Nephron (organoid): ENCODE measurements around the gene POTEF.
A peak's percentile ranks its signal among the peaks of the same experiment; 100 is the strongest.
"Not testable (repeated sequence)": the region's sequence is repeated elsewhere in the genome, so short reads cannot be mapped to it uniquely, and the experiment has no call there.

Experiments
- H3K27ac Mint-ChIP-seq, 3 experiments: 2 replicates each; pipeline ENCODE4 v1.8.0; 2020; ENCODE audit warnings: mixed read lengths in 3 of 3, mild to moderate bottlenecking in 2 of 3, moderate library complexity in 1 of 3
- H3K27me3 Mint-ChIP-seq: 2 replicates; pipeline ENCODE4 v1.8.0; 2021; ENCODE audit warnings: low read depth, mild to moderate bottlenecking, moderate library complexity, mixed read lengths
- H3K36me3 Mint-ChIP-seq: 2 replicates; pipeline ENCODE4 v1.8.0; 2020; ENCODE audit warnings: low read depth, mixed read lengths
- H3K4me1 Mint-ChIP-seq: 2 replicates; pipeline ENCODE4 v1.8.0; 2020; ENCODE audit warnings: mixed read lengths
- H3K4me3 Mint-ChIP-seq, 3 experiments: 2 replicates each; pipeline ENCODE4 v1.8.0; 2020; ENCODE audit warnings: mild to moderate bottlenecking in 3 of 3, mixed read lengths in 3 of 3, moderate library complexity in 2 of 3
- H3K9me3 Mint-ChIP-seq: 2 replicates; pipeline ENCODE4 v1.8.0; 2020; ENCODE audit warnings: mixed read lengths
- TF ChIP-seq, protein P1 (sequence below), 3 experiments: fragments of 200-600 bp; sonication (generic); IDR thresholded peaks; one replicate each; pipeline ENCODE4 v1.5.0; 2021; ENCODE audit warnings: antibody characterized with exemption in 3 of 3; ENCODE audit not compliant: unreplicated experiment in 3 of 3

Gene POTEF

DNA sequence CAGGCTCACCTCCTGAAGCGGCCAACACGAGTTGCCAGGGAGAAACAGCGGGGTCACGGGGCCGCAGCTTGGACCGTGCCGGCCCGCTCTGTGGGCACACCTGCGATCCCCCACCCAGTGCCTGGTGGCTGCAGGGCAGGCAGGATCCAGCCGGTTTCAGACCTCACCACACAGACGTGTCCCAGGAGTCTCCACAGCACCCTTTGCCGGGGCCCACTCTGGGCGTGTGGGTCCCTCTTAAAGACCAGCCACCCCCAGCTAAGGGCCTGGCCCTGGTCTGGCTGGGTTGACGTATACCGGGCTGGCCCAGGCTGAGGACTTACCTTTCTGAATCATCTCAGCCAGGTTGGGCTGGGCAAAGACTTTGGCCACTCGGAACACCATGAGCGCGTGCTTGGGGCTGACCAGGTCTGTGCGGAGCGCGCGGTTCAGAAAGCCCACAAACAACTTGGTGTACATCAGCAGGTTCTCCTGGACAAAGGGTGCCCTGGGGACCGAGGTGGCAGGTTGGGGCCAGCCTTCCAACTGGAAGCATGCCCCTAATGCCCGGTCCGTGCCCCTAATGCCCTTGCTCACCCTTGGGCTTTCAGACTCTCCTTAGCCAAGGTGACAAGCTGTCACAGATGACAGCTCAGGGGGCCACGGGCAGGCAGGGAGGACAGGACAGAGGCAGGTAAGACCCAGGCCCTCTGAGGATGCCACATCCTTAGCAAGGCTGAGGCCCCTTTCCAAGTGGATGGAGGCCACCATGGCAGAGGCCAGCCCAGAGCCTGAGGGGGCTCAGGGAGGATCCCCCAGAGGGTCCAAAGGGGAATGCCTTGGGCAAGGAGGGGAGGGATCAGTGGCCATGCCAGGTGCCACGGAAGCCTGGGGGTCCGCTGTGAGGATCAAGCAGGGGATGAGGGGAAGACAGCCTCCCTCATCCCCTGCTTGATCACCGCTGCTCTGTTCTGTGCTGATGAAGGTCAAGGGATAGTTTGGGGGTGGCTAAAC, 26.0 kb upstream of the POTEF start:
- Mint-ChIP-seq H3K36me3 (peaks cover 10% of the 10 kb centered on the region), H3K9me3 (no peaks in the 10 kb centered on the region), H3K27ac (no peak overlapping the region), H3K4me3 (no peak overlapping the region), H3K4me1 (no peaks in the 10 kb centered on the region), H3K27me3 (no peaks in the 10 kb centered on the region)
- TF ChIP-seq, protein P1, sequence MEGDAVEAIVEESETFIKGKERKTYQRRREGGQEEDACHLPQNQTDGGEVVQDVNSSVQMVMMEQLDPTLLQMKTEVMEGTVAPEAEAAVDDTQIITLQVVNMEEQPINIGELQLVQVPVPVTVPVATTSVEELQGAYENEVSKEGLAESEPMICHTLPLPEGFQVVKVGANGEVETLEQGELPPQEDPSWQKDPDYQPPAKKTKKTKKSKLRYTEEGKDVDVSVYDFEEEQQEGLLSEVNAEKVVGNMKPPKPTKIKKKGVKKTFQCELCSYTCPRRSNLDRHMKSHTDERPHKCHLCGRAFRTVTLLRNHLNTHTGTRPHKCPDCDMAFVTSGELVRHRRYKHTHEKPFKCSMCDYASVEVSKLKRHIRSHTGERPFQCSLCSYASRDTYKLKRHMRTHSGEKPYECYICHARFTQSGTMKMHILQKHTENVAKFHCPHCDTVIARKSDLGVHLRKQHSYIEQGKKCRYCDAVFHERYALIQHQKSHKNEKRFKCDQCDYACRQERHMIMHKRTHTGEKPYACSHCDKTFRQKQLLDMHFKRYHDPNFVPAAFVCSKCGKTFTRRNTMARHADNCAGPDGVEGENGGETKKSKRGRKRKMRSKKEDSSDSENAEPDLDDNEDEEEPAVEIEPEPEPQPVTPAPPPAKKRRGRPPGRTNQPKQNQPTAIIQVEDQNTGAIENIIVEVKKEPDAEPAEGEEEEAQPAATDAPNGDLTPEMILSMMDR (IDR thresholded peaks at IDR 0.05; ENCODE audit: unreplicated experiment in 3 of 3), result no peak

DNA sequence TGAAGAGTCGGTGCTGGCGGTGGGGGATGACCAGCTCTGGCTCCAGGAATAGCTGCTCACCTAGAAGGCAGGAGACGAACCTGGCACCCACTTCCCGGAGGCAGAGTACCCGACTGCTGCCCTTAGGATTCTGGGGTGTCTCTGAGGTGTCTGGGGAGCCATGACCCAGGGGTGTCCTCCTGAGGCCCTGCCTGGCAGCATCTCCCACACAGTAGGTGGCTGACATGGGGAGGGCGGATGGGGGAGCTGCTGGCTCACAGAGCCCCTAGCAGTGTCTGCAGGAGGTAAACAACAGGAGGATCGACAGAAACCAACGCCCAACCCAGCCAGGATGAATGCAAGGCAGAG, 25.4 kb upstream of the POTEF start:
- H3K27ac Mint-ChIP-seq, H3K36me3 Mint-ChIP-seq, H3K4me1 Mint-ChIP-seq, H3K27me3 Mint-ChIP-seq, H3K9me3 Mint-ChIP-seq, H3K4me3 Mint-ChIP-seq: not testable (repeated sequence)

- not testable (repeated sequence) for H3K36me3 Mint-ChIP-seq, H3K27me3 Mint-ChIP-seq, H3K4me1 Mint-ChIP-seq, H3K27ac Mint-ChIP-seq, H3K4me3 Mint-ChIP-seq, H3K9me3 Mint-ChIP-seq
These were observed 24.9 kb upstream of the POTEF start for GRCh38 chr2:130153721-130154422.

DNA sequence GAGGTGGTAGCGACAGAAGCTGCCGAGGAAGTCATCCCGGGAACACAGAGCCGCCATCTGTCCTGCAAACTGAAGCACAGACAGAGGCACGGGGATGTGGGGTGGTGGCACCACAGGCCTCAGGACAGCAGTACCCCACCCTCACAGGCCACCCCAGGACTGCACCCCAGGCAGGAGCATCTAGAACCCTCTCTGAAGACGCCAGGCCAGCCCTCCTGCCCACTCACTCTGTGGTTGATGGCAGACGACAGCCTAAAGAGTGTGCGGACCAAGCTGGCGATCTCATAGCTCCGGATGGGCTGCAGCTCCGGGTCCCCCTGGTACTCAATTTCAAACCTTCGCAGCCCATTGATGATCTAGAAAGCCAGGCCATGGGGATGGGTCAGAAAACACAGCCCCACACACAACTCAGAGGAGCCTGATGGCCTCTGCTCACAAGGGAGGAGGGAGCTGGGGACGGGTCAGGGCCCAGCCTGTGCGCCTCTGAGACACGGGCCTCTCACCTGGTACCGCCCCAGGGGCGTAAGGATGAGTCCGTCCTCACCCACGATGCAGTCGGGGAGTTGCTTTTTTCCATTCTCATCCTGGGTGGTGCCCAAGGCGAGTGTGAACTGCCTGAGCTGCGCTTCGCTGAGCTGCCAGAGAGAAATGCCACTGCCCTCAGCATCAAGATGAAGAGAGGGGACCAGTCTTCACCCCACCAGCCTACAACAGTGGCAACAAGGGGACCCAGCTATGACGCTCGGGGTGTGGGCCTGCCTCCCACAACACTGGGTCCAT, 24.0 kb upstream of the POTEF start:
- no peaks in the 10 kb centered on the region for H3K27me3 Mint-ChIP-seq
- no peaks in the 10 kb centered on the region for H3K4me1 Mint-ChIP-seq
- no peak overlapping the region for H3K27ac Mint-ChIP-seq
- peaks cover 9% of the 10 kb centered on the region for H3K36me3 Mint-ChIP-seq
- no peaks in the 10 kb centered on the region for H3K9me3 Mint-ChIP-seq
- TF ChIP-seq, protein P1 (IDR thresholded peaks at IDR 0.05; ENCODE audit: unreplicated experiment in 3 of 3), result no peak
- H3K4me3 Mint-ChIP-seq, result no peak overlapping the region

DNA sequence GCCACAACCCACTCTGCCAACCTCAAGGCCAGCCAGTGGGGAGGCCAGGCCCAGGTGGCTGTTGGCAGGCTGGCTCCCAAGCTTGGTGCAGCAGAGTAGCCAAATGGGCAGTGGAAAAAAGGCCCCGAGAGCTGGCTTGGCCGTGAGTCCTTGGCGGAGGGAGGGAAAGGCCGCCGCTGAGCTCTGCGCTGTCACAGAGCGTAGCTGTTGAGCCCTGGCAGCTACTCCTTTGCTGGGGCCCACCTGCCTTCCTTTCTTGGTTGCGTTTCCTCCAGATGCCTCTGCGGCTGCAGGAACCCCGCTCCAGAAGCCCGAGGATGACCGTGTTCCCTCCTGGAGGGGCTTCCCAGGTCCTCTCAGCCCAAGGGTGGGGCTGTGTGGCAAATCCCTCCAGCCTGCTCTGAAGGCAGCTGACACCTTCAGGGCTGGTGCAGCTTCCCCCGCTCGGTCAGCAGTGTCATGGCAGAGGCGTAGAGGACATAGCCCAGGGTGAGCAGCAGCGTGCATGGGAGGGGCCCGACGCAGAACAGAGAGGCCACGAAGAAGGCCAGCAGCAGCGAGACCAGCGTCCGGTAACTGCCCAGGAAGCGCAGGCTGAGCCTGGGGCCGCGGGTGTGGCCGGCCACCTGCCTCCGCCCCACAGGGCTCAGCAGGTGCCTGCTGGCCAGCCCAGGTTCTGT, 23.3 kb upstream of the POTEF start:
- not testable (repeated sequence) for H3K27ac Mint-ChIP-seq, H3K27me3 Mint-ChIP-seq, H3K4me1 Mint-ChIP-seq, H3K9me3 Mint-ChIP-seq, H3K4me3 Mint-ChIP-seq, H3K36me3 Mint-ChIP-seq

DNA sequence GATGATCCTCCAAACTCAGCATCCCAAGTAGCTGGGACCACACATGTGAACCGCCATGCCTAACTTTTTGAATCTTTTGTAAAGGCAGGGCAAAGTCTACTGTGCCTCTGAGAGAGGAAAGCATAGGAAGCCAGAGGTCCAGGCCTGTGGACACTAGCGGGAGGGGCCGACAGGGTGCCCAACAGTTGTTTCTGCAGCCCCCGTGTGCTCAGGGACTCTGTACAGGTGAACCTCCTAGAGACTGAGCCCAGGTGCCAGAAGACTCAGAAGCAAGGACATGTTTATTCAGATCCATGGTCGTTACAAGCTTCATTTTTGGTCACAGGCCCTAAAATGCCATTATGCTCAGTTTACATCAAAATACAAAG, 22.1 kb upstream of the POTEF start:
- H3K27me3 Mint-ChIP-seq, H3K9me3 Mint-ChIP-seq, H3K4me1 Mint-ChIP-seq, H3K4me3 Mint-ChIP-seq, H3K27ac Mint-ChIP-seq, H3K36me3 Mint-ChIP-seq: not testable (repeated sequence)

DNA sequence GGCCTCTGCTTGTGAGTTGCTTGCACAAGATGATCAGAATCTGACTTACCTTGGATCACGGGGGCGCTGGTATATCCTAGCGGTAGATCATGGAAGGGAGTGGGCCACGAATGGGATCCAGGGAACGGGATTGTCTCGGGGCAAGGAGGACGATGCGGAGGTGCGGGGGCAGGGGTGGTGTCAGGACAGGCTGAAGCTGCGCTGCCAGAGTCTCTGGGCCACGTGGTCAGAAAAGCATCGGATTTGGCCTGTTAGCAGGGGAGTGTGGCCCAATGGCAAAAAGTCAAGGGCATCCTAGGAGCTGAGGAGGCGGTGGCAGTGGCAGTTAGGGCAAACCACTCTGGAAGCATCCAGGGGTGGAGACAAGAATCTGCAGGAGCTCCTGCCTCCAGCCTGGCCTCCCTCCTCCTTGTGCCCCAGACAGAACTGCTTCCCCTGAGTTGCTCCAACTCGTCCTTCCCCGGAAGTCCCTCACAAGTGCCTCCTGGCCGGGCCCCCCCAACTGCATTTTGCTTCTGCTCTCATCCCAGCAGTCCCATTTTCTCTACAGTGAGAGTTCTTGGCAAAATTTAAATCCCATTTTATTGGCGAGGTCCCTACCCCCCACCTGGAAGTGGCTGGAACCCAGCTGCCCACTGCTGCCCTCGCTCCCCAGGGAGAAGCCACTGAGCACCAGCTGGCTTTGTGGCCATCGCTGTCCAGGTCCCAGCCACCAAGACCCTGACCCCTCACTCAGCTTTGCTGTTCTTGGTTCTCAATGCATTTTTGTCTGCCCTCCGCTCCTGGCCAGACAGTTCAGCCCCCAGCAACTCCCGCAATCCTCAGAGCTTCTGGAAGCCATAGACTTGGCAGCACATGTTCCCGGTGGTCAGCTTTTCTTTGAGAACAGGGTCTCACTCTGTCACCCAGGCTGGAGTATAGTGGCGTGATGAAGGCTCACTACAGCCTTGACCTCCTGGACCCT, 21.4 kb upstream of the POTEF start:
- Mint-ChIP-seq H3K4me1 (no peaks in the 10 kb centered on the region), H3K4me3 (no peak overlapping the region), H3K27me3 (no peaks in the 10 kb centered on the region), H3K27ac (no peak overlapping the region), H3K36me3 (peaks cover 9% of the 10 kb centered on the region), H3K9me3 (no peaks in the 10 kb centered on the region)
- TF ChIP-seq, protein P1 (IDR thresholded peaks at IDR 0.05; ENCODE audit: unreplicated experiment in 3 of 3), result no peak

GRCh38 chr2:130148515-130148914, 19.5 kb upstream of the POTEF start:
- not testable (repeated sequence) for H3K27ac Mint-ChIP-seq, H3K36me3 Mint-ChIP-seq, H3K4me1 Mint-ChIP-seq, H3K4me3 Mint-ChIP-seq, H3K27me3 Mint-ChIP-seq, H3K9me3 Mint-ChIP-seq

- not testable (repeated sequence) for H3K36me3 Mint-ChIP-seq, H3K9me3 Mint-ChIP-seq, H3K27me3 Mint-ChIP-seq, H3K4me1 Mint-ChIP-seq
- Mint-ChIP-seq H3K4me3 (peak within 1 kb of the TSS; percentile 83 to 88 (median 84)), H3K27ac (peak within 1 kb of the TSS in 2 of 3 experiments; percentile 51 to 70)
These were observed 16.0 kb upstream of the POTEF start, which contains the start of gene CCDC74B for GRCh38 chr2:130145006-130145414. TSS of gene CCDC74B (minus strand) at chr2:130145112. CDS start at chr2:130144996, 116 bp downstream.
